ENCODE results near the gene TMUB1.
"Not testable (repeated sequence)": the region's sequence is repeated elsewhere in the genome, so short reads cannot be mapped to it uniquely, and the experiment has no call there.

Gene TMUB1

DNA sequence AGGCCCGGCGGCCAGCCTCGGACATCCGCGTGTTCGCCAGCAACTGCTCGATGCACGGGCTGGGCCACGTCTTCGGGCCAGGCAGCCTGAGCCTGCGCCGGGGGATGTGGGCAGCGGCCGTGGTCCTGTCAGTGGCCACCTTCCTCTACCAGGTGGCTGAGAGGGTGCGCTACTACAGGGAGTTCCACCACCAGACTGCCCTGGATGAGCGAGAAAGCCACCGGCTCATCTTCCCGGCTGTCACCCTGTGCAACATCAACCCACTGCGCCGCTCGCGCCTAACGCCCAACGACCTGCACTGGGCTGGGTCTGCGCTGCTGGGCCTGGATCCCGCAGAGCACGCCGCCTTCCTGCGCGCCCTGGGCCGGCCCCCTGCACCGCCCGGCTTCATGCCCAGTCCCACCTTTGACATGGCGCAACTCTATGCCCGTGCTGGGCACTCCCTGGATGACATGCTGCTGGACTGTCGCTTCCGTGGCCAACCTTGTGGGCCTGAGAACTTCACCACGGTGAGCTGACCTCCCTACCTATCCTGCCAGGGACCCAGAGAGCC, 34.3 kb downstream of the TMUB1 start:
- no peak for DNase-seq

DNA sequence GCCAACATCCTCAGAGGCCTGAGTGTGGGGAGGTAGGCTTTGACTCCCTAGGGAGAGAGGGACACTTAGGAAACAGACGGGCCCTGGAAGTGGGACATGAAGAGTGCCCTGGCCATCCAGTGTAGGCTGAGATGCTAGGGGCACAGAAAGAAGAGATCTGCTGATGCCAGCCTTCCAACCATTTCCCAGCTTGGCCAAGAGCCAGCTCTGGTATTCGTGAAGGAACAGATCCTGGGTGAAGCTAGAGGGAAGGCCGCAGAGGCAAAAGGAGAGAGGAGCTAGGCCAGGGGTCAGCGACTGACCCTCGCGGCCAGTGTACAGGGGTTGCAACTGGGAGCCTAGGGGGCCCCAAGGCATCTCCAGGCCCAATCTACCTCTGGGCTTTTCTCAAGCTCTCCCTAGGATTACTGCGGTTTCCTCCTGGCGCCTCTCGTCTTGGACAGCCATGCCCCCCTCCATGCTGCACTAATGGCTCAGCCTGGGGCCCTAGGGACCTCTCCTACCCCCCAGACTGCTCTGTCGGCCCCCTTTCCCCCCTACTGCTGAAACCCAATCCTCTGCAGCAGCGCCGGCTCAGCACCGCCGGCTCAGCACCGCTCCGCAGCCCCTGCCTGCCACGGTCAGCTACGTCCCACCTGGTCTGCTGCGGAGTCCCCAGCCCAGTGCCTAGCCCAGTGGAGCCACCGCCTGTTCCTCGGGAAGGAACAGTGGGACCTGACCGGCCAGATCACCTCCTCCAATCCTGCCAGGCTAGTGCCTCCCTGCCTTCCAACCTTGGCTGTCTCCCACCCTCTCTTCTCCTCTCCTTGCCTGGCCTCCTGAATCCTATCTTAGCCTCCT, 35.1 kb downstream of the TMUB1 start, which contains the start of gene ASIC3:
Gene ASIC3 (plus strand): TSS at position 556 of the 840 bp plus-strand sequence. CDS start 355 bp downstream, outside the sequence.
- no peak for DNase-seq

DNA sequence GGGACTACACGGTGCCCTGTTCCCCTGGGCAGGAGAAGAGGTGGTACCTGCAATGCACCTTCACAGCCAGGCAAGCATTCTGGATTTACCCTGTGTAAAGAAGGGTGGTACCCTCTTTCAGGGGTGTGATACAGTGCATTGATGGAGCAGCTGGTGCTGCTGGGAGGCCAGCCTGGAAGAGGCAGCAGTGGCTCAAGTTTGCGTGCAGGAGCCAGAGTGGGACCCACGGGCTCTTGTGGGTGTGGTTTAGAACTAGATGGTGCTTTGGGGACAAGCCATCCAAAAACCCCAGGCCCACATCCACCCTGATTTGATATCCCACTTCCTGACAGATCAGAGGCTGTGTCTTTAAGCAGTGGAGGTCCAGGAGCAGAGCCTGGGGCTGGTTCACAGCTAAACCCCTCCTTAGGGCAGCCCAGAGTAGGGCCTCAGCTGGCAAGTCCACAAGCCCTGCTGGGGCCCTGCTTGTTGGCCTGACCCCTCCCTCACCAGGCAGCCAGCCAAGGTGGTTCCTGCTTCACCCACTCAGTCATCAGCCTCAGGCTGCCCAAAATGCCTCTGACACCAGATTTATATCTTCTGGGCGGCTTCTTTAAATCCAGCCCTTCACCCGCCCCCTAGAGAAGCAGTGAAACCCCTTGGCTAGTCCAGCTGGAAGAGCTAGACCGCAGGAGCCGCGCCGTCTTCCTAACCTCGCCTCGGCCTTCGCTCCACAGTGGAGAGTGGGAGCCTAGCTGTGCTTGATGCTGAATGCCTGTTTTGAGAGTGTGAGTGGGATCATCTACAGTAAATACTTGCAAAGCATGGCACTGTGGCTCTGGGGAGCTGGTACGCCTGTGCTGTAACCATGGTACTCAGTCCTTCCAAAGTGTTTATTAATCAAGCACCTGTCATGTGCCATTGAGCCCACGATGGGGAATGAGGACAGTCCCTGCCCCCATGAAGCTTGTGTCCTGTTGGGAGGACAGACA, 36.4 kb downstream of the TMUB1 start:
- no peak for DNase-seq

DNA sequence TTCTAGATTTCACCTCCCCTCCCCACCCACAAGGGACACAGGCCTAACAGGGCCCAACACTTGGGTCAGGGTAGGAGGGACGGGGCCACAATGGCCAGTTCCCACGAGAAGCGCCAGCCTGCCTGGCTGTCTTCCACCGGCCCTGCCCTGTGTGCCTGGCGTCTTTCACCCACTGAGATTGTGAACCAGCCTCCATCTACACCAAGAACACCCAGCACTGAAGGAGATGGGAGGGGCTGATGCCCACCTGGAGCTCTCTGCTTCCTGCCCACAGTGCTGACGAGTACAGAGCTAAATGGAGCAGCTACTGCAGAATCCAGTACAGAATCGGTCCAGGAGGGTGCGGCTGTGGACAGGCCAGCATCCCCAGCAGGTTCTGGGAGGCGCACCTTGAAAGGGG, 37.3 kb downstream of the TMUB1 start:
- DNase-seq, result no peak

DNA sequence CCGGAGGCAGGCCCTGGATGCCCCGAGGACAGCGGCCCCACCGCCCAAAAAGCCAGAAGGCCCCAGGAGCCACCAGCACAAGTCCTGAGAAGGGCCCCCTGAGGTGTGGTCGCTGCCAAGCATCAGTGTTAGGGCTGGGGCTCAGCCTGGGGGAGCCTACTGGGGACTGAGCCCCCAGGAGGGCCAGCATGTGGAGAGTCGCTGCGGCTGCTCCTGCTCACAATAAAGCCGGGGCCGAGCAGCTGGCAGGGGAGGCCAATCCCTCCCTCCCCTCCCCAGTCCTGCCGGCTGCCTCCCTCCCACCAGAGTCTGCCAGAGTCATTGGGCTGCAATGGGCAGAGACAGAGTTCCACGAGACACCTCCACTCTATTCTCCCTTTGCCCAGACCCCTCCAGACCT, 38.0 kb downstream of the TMUB1 start:
- no peak for DNase-seq

DNA sequence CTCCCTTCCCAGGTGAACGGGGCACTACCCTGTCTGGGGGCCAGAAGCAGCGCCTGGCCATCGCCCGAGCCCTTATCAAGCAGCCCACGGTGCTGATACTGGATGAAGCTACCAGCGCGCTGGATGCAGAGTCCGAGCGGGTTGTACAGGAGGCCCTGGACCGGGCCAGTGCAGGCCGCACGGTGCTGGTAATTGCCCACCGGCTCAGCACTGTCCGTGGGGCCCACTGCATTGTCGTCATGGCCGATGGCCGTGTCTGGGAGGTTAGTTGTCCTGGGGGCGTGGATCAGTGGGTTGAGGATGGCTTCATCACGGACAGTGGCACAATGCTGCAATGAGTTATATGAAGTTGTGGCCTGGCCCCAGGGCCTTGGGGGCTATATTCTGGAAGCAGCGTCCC, 39.3 kb downstream of the TMUB1 start:
- DNase-seq, result no peak

DNA sequence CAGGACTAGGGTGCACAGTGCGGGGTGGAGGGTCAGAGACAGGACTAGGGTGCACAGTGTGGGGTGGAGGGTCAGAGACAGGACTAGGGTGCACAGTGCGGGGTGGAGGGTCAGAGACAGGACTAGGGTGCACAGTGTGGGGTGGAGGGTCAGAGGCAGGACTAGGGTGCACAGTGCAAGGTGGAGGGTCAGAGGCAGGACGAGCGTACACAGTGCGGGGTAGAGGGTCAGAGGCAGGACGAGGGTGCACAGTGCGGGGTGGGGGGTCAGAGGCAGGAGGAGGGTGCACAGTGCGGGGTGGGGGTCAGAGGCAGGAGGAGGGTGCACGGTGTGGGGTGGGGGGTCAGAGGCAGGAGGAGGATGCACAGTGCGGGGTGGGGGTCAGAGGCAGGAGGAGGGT, 39.8 kb downstream of the TMUB1 start:
- not testable (repeated sequence) for DNase-seq

DNA sequence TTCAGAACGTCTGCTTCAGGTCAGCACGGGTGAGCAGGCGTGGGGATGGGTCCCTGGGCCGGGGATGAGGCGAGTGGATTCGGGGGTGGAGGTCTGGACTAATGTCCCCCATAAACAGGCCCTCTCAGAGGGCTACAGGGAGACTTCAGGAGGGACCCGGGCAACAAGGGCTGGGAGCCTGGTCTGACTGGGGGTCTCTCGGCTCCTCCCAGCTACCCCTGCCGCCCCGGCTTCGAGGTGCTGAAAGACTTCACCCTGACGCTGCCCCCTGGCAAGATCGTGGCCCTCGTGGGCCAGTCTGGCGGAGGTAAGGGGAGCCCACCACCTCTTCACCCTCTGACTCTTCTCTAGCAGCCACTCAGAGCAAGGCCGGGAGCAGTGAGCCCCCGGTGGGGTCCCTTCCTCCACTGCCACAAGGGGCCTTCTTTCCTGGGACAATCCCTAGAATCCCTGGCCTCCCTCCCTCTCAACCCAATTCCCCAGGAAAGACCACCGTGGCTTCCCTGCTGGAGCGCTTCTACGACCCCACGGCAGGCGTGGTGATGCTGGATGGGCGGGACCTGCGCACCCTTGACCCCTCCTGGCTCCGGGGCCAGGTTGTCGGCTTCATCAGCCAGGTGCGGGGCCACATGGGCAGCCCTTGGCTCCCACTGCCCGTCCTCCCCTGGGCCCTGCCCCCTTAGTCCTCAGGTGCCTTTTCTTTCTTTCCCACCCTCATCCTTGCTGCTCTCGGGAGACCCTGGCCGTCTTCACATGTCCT, 42.5 kb downstream of the TMUB1 start:
- no peak for DNase-seq

DNA sequence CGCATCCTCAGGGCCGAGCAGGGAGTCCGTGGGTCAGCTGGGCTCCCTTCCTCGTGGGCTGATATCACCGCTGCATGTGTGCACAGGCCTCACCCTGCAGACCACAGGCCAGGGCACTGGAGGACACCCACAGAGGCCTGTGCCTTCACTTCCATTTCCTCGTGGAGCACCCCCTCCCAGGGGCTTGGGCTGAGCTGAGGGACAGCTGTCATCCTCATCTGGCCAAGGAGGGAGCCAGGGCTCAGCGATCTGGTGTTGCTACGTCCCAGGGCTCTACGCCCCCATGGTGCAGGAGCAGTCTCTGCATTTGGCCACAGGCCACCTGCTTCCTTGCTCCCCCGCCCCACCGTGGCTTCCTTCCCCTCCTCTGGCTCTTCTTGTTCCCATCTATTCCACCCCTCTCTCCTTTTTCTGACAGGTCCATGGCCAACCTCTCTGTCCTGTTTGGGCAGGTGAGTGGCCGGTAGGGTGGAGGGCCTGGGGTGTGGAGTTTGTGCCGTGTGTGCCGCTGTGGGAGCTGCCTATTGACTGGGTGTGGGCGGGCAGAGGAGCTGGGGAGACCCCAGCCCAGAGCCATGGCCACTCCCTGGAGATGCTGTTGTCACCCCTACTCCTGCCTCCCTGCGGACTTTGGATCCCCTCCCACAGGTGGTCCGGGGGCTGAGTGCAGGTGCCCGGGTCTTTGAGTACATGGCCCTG, 43.3 kb downstream of the TMUB1 start:
- DNase-seq, result no peak

DNA sequence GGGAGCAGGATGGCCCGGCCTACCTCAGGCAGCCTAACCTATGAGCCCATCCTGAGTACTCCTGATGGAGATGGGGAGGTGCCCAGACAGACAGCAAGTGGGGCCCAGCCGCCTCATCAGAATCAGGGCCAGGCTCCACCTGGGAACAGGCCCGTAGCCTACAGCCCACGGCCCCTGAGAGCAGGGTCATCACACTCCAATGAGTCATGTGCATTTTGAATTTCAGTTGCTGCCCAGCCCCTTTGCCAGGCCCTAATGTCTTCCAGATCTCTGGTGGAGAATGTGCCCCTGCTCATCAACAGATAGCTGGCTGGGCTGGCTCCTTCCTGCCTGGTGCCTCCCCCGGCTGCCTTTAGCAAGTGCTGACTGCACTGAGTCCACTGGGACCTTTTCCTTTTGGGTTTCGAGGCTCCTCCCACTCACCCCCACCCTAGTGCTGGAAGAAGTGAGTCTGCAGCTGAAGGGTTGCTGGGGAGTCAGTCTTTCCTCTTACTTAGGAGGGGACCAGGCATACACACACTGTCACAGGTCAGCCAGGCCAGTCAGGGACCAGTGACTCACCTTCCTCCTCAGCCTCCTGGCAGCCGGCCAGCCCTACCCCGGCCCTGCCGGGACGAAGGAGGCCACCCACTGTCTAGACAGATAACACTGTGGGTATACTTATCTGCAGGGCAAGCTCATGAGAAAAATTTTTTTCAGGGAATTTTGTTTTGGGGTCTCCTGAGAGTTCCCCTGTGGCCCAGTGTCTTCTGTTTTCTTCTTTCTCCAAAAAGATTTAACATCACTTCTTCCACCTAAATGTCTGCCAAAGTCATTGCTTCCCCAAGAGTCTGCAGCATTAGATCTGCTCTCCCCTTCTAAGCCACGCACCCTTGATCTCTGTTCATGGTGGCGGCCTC, 44.1 kb downstream of the TMUB1 start:
- DNase-seq, result peak; percentile 31 to 56

DNA sequence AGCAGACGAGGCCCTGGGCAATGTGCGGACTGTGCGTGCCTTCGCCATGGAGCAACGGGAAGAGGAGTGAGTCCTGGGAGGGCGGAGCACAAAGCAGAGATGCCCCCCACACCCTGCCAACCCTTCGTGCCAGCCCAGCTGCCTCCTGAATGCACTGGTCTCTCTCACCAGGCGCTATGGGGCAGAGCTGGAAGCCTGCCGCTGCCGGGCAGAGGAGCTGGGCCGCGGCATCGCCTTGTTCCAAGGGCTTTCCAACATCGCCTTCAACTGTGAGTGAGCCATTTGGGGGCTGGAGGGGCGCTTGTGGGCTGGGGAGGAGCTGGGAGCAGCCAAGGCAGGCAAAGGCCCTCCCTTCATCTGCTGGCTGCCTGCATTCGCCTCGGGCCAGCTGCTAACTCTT, 47.4 kb downstream of the TMUB1 start:
- no peak for DNase-seq

DNA sequence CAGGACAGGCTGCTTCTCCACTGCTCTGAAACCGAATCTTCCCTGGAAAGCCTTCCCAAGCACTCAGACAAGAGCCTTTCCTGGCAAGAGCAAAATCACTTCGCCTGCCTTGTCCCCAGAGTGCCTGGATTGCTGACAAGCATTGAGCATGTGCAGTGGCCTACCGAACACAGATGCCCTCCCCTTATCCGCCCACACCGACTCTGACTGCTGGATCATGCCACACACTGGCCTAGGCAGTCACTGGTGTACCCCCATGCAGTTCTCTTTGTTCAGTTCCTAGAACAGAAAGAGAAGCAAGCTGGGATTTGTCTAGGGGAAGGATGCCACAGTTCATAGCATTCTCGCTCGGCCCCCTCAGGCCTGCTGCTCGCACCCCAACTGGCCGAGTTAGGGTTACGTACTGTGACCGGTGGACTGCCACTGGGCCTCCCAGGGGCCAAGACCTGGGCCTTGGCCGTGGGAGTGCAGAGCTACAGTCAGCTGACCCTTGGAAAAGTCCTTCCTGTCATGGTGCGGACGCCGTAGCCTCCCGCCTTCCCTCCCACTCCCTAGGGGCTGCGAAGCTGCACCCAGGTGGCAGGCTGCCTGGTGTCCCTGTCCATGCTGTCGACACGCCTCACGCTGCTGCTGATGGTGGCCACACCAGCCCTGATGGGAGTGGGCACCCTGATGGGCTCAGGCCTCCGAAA, 48.1 kb downstream of the TMUB1 start:
- DNase-seq, result no peak

DNA sequence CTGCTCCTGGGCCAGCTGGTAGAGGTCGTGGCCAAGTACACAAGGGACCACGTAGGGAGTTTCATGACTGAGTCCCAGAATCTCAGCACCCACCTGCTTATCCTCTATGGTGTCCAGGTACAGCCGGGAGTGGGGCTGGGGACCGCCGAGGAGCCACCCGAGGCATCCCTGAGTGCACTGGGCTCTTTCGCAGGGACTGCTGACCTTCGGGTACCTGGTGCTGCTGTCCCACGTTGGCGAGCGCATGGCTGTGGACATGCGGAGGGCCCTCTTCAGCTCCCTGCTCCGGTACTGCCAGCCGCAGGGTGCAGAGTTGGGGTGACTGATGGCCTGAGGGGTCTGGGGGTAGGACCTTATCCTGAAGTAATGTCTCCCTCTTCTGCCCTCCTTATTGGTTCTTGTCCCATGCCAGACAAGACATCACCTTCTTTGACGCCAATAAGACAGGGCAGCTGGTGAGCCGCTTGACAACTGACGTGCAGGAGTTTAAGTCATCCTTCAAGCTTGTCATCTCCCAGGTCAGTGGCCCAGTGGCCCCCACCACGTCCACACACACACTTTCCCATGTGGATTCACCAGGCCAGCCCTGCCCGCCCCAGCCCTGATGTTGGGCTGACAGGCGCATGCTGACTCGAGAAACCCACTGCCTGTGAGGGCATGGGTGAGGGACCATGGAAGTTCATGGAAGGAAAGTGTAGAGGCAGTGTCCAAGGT, 48.8 kb downstream of the TMUB1 start:
- no peak for DNase-seq

DNA sequence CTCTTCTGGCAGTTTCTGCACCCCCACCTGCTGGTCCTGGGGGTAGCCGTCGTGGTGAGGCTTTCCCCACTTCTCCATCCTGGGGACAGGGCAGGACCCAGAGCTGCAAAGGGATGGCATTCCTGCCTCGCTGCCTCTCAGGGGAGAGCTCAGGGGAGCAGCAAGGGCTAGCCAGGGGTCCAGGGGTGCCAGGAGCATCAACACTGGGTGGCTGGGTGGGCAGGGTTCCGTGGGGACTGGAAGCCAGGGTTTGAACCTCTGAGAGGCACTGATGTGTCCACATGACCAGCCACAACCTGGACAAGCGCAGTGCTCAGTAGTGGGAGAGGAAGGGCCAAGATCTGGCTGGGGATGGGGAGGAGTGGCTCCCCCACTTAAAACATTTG, 49.4 kb downstream of the TMUB1 start:
- no peak for DNase-seq

DNA sequence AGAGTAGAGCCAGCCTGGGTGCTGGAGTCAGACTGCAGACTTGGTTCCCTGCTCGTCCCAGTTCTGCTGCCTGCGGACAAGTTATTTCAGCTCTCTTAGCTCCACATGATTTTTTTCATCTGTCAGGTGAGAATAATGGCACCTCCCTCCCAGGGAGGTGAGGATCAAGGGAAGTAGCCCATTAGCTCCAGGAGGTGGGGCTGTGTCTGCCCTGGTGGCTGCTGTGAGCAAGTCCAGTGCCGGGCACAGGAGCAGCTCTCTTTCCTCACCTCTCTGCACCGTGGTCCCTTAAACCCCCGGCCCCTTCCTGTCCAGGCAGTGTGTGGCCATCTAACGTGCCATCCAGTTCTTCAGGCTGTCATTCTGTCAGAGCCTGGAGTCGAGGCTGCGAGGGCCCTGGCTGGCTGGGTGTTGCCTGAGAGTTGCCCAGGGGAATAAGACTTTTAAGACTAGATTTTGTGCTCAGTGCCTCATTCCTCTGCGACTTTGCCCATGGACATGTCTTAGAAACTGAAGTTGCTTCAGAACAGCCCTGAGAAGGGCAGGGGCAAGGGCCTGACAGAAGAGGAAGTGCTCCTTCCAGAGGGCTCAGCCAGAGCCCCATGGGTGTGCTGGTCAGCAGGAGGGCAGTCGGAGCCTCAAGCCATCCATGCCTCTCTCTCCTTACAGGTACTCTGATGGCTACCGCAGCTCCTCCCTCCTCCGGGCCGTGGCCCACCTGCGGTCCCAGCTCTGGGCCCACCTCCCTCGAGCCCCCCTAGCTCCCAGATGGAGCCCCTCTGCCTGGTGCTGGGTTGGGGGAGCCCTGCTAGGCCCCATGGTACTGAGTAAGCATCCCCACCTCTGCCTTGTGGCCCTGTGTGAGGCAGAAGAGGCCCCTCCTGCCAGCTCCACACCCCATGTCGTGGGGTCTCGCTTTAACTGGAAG, 50.1 kb downstream of the TMUB1 start:
- no peak for DNase-seq
